CD1c-positive myeloid dendritic cell (primary cell): ENCODE data around the gene DECR2.
A peak's percentile ranks its signal among the peaks of the same experiment; 100 is the strongest.
"Not testable (repeated sequence)": the region's sequence is repeated elsewhere in the genome, so short reads cannot be mapped to it uniquely, and the experiment has no call there.

Experiments
- DNase-seq: peaks from one replicate; pipeline ENCODE4 v3.0.0-alpha.2; 2016; ENCODE audit errors: extremely low spot score

Gene DECR2

GRCh38 chr16:401468-402348, at the start of gene DECR2:
TSS of gene DECR2 (plus strand) at chr16:401885. CDS start at chr16:401964, 79 bp downstream.
- peak; percentile 98 for DNase-seq

- DNase-seq: peak; percentile 98
Observed at GRCh38 chr16:352547-353403, 48.9 kb upstream of the DECR2 start, which contains the start of gene AXIN1. TSS of gene AXIN1 (minus strand) at chr16:352723. CDS start at chr16:347025, 5,698 bp downstream.

GRCh38 chr16:353404-354290, 48.0 kb upstream of the DECR2 start:
- DNase-seq: no peak

- no peak for DNase-seq
Observed at GRCh38 chr16:354291-354881, 47.3 kb upstream of the DECR2 start.

GRCh38 chr16:354971-355461, 46.7 kb upstream of the DECR2 start:
- no peak for DNase-seq

GRCh38 chr16:356741-357140, 44.9 kb upstream of the DECR2 start:
- no peak for DNase-seq

GRCh38 chr16:359067-359763, 42.5 kb upstream of the DECR2 start:
- DNase-seq: no peak

GRCh38 chr16:359871-360697, 41.6 kb upstream of the DECR2 start:
- no peak for DNase-seq

GRCh38 chr16:360698-361336, 40.9 kb upstream of the DECR2 start:
- no peak for DNase-seq

- DNase-seq: no peak
Observed at GRCh38 chr16:361341-361871, 40.3 kb upstream of the DECR2 start.

- peak; percentile 76 for DNase-seq
Observed at GRCh38 chr16:361872-362701, 39.6 kb upstream of the DECR2 start.

GRCh38 chr16:362702-362999, 39.0 kb upstream of the DECR2 start:
- DNase-seq: not testable (repeated sequence)

GRCh38 chr16:363110-363765, 38.4 kb upstream of the DECR2 start:
- no peak for DNase-seq

- no peak for DNase-seq
Observed at GRCh38 chr16:363766-364490, 37.8 kb upstream of the DECR2 start.

GRCh38 chr16:364595-365491, 36.8 kb upstream of the DECR2 start:
- no peak for DNase-seq

GRCh38 chr16:366476-366875, 35.2 kb upstream of the DECR2 start:
- no peak for DNase-seq
